K562 (cell line): ENCODE measurements around the gene DENND10. TPM values are rescaled to one million over a fixed set of nuclear protein-coding genes. Genes with fewer than 3 reads are reported as not detected.

ENCODE experiments used
- ATAC-seq: fragments of 200-7000 bp; cut with Tn5 transposase; 3 replicates; pipeline ENCODE4 v1.9.1; 2020; ENCODE audit warnings: moderate library complexity
- BruUV-seq: library from RNA; stranded (reverse); fragments of 400-500 nt; replicated peaks from 2 replicates; lab custom pipeline; 2021; lab: Mats Ljungman, UMichigan
- CTCF ChIA-PET: fragments of 300-600 bp; formaldehyde crosslinking; extraction: SDS; loops from one replicate; lab custom pipeline; 2021; ENCODE audit warnings: low intra/inter-chr PET ratio; lab: Yijun Ruan, JAX
- POLR2A ChIA-PET: fragments of 300-600, 350-650 bp; sonication (Branson Sonifier 250); formaldehyde crosslinking; extraction: SDS; loops from one replicate; lab custom pipeline; 2021; ENCODE audit warnings: antibody characterized with exemption, inconsistent platforms; lab: Yijun Ruan, JAX
- DNase-seq, 4 experiments: peaks; one replicate each; pipeline versions ENCODE4 v3.0.0 to v3.0.0-alpha.2; 2011 to 2018; ENCODE audit warnings: low spot score in 3 of 4, mixed read lengths in 3 of 4; ENCODE audit errors: extremely low read depth in 1 of 4
- FAIRE-seq: peaks from 2 replicates; lab custom pipeline; 2011; peaks lifted over from hg19 to GRCh38; lab: Jason Lieb, UNC
- H2AFZ ChIP-seq: 2 replicates; pipeline ENCODE4 v1.6.0; 2011; ENCODE audit warnings: low read depth, low read length, control low read depth, inconsistent platforms
- H3K27ac ChIP-seq: fragments of 200-600 bp; 3 replicates; pipeline ENCODE4 v1.8.0; 2011; ENCODE audit warnings: low read depth, mild to moderate bottlenecking, control low read depth, inconsistent platforms, low read length, moderate library complexity, mixed read lengths; ENCODE audit errors: extremely low read depth
- H3K27me3 ChIP-seq, 2 experiments: fragments of 300-600 bp in 1 of 2; 2 replicates in 1 of 2; 3 replicates in 1 of 2; pipeline versions ENCODE4 v1.6.0 to v1.8.0; 2011; ENCODE audit warnings: inconsistent platforms in 2 of 2, low read length in 2 of 2, mild to moderate bottlenecking in 1 of 2, mixed read lengths in 1 of 2, moderate library complexity in 1 of 2; ENCODE audit not compliant: control insufficient read depth in 2 of 2, insufficient read depth in 2 of 2
- H3K36me3 ChIP-seq: fragments of 300-600 bp; 3 replicates; pipeline ENCODE4 v1.8.0; 2011; ENCODE audit warnings: mild to moderate bottlenecking, low read length, inconsistent platforms; ENCODE audit not compliant: control insufficient read depth, insufficient read depth
- H3K4me1 ChIP-seq, 2 experiments: fragments of 200-600 bp in 1 of 2; replicated peaks in 1 of 2; 2 replicates in 1 of 2; 3 replicates in 1 of 2; pipeline versions ENCODE4 v1.5.1 to v1.8.0; 2011; ENCODE audit warnings: inconsistent platforms in 2 of 2, low read length in 2 of 2, mild to moderate bottlenecking in 1 of 2, mixed read lengths in 1 of 2, moderate library complexity in 1 of 2; ENCODE audit not compliant: control insufficient read depth in 2 of 2, insufficient read depth in 2 of 2
- H3K4me2 ChIP-seq: 2 replicates; pipeline ENCODE4 v1.6.1; 2011; ENCODE audit warnings: low read length, control low read depth, inconsistent platforms, mixed read lengths; ENCODE audit not compliant: insufficient read depth
- H3K4me3 ChIP-seq: fragments of 200-600 bp; sonication (generic), shearing (Covaris generic); 2 replicates; pipeline ENCODE4 v1.5.1; 2016; ENCODE audit warnings: control low read depth, inconsistent platforms
- H3K79me2 ChIP-seq: fragments of 200-600 bp; 3 replicates; pipeline ENCODE4 v1.8.0; 2011; ENCODE audit warnings: low read length, inconsistent platforms; ENCODE audit not compliant: control insufficient read depth, insufficient read depth
- H3K9ac ChIP-seq, 2 experiments: 2 replicates each; pipeline versions ENCODE4 v1.6.0 to v1.6.1; 2011; ENCODE audit warnings: low read depth in 2 of 2, low read length in 2 of 2, control low read depth in 1 of 2, inconsistent platforms in 1 of 2, mild to moderate bottlenecking in 1 of 2, mixed read lengths in 1 of 2; ENCODE audit not compliant: insufficient read depth in 1 of 2
- H3K9me1 ChIP-seq: one replicate; pipeline ENCODE4 v1.6.0; 2011; ENCODE audit warnings: inconsistent platforms, mild to moderate bottlenecking, low read length, moderate library complexity; ENCODE audit not compliant: control insufficient read depth, insufficient read depth
- H3K9me3 ChIP-seq: replicated peaks from 2 replicates; pipeline ENCODE4 v1.5.1; 2011; ENCODE audit warnings: low read depth, low read length, inconsistent platforms; ENCODE audit not compliant: control insufficient read depth, insufficient read depth
- H4K20me1 ChIP-seq: replicated peaks from 2 replicates; pipeline ENCODE4 v1.6.1; 2011; ENCODE audit warnings: low read length, inconsistent platforms, mixed read lengths; ENCODE audit not compliant: control insufficient read depth, insufficient read depth
- ASH1L ChIP-seq: fragments of 450-650 bp; IDR thresholded peaks from 2 replicates; pipeline ENCODE4 v1.6.1; 2018; ENCODE audit warnings: borderline replicate concordance, mild to moderate bottlenecking, low read depth; ENCODE audit not compliant: partially characterized antibody
- CBX8 ChIP-seq: fragments of 200-600 bp; sonication (generic); IDR thresholded peaks from 2 replicates; pipeline ENCODE4 v1.6.1; 2012; ENCODE audit warnings: borderline replicate concordance, mixed run types, low read depth, mild to moderate bottlenecking, moderate library complexity, mixed read lengths, low read length, control low read depth, inconsistent platforms; ENCODE audit not compliant: poor library complexity, severe bottlenecking; ENCODE audit errors: extremely low read depth
- EGR1 ChIP-seq: fragments of 450-650 bp; conservative IDR thresholded peaks from 2 replicates; pipeline ENCODE4 v1.6.1; 2017; ENCODE audit warnings: mild to moderate bottlenecking
- FOXK2 ChIP-seq, 2 experiments: fragments of 450-650 bp; IDR thresholded peaks in 1 of 2; conservative IDR thresholded peaks in 1 of 2; 2 replicates each; pipeline ENCODE4 v1.6.1; 2016; ENCODE audit warnings: low read depth in 2 of 2, mild to moderate bottlenecking in 1 of 2
- HMG20A ChIP-seq: fragments of 450-650 bp; formaldehyde crosslinking; conservative IDR thresholded peaks from 2 replicates; pipeline ENCODE4 v1.4.0; 2020; ENCODE audit warnings: mild to moderate bottlenecking, mixed read lengths
- HNRNPK ChIP-seq: fragments of 200-400 bp; formaldehyde crosslinking; IDR thresholded peaks from one replicate; pipeline ENCODE4 v1.6.1; 2018; ENCODE audit warnings: mild to moderate bottlenecking, low read depth, low read length; ENCODE audit not compliant: poor library complexity, severe bottlenecking
- L3MBTL2 ChIP-seq: fragments of 450-650 bp; IDR thresholded peaks from 2 replicates; pipeline ENCODE4 v1.6.1; 2016; ENCODE audit warnings: mild to moderate bottlenecking, moderate library complexity
- MAFG ChIP-seq: fragments of 450-650 bp; conservative IDR thresholded peaks from 2 replicates; pipeline ENCODE4 v1.6.1; 2016; ENCODE audit warnings: missing genetic modification characterization, missing compliant biosample characterization
- MXI1 ChIP-seq: IDR thresholded peaks from 2 replicates; pipeline ENCODE4 v1.6.1; 2011; ENCODE audit warnings: low read depth, mild to moderate bottlenecking, improper control_type of control experiment, low read length
- NFRKB ChIP-seq: fragments of 450-650 bp; IDR thresholded peaks from 2 replicates; pipeline ENCODE4 v1.6.1; 2016; ENCODE audit warnings: low read depth
- TGIF2 ChIP-seq: sonication (generic); formaldehyde crosslinking; IDR thresholded peaks from 2 replicates; pipeline ENCODE4 v1.8.1; 2022; ENCODE audit warnings: mild to moderate bottlenecking, missing genetic modification reagents, moderate library complexity
- ZNF445 ChIP-seq: fragments of 250-450 bp; sonication (Bioruptor Pico); IDR thresholded peaks from 2 replicates; pipeline ENCODE4 v1.4.0; 2020; ENCODE audit warnings: low read depth, mild to moderate bottlenecking, moderate library complexity
- WGBS: fragments of 100-300 bp; shearing (Covaris generic); methylation state at CpG from one replicate; pipeline ENCODE4 v1.1.6; 2016; ENCODE audit warnings: low coverage, mixed read lengths; ENCODE audit not compliant: insufficient coverage; ENCODE audit errors: missing lambda C conversion rate; 5-methylcytosine and 5-hydroxymethylcytosine counted together
- in situ Hi-C: fragments of 300-500 bp; cut with MboI; formaldehyde crosslinking; loops from 4 replicates; pipeline ENCODE4 v1.15.0; 2018; ENCODE audit warnings: inconsistent platforms, mixed read lengths
- intact Hi-C: fragments of 100-400 bp; cut with micrococcal nuclease; formaldehyde crosslinking; loops from 2 replicates; pipeline ENCODE4 v1.14.2; 2022
- polyA plus RNA-seq, 8 experiments: library from polyadenylated mRNA; depleted of rRNA in 4 of 8; stranded (reverse) in 5 of 8; unstranded in 3 of 8; fragments of >200 nt; fragmentation: Nextera tagmentation in 2 of 8; fragmentation: Illumina TruSeq in 1 of 8; extraction: Ambion mirVana in 2 of 8; extraction: Trizol in 1 of 8; gene quantifications; 2 replicates each; pipeline versions ENCODE4 v1.2.1 to v1.2.3, GENCODE V29; 2011 to 2014; ENCODE audit warnings: inconsistent platforms in 1 of 8, missing spikeins in 1 of 8
- total RNA-seq, 7 experiments: library from RNA; depleted of rRNA in 6 of 7; stranded (reverse); fragments of >200 nt in 6 of 7; fragmentation: Illumina TruSeq in 2 of 7; extraction: Trizol in 2 of 7; gene quantifications; 2 replicates each; pipeline versions ENCODE4 v1.2.1 to v1.2.3, GENCODE V29; 2011 to 2021; ENCODE audit warnings: low replicate concordance in 1 of 7
- TF ChIP-seq, protein P1 (sequence below): fragments of 450-650 bp; IDR thresholded peaks from 2 replicates; pipeline ENCODE4 v1.6.1; 2016; ENCODE audit warnings: missing biosample characterization, missing genetic modification characterization

The DENND10 gene
- total and polyA plus RNA-seq, 9 of the 15 experiments (the other 6 are each of a cell fraction or from before 2014, with no cell fraction given), result 9.4 to 20.0 (median 12.5) TPM

DNA sequence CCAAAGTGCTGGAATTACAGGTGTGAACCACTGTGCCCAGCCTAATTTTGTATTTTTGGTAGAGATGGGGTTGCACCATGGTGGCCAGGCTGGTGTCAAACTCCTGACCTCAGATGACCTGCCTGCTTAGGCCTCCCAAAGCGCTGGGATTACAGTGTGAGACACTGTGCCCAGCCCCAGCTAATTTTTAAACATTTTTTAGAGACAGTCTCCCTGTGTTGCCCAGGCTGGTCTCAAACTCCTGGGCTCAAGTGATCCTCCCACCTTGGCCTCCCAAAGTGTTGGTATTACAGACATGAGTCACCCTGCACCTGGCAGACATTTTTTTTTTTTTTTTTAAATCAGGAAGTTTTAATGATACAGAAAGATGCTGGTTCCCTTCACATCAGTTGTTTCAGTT lies 15.5 kb downstream of the DENND10 start:
- Histone ChIP-seq H3K4me3 (no peak overlapping the region), H3K79me2 (no peaks in the 10 kb centered on the region), H3K36me3 (peaks cover 10% of the 10 kb centered on the region; the same call in 1 of the 3 replicates), H3K9me1 (no peaks in the 10 kb centered on the region), H3K4me2 (no peak overlapping the region), H3K27ac (no peak overlapping the region)
- ChIA-PET POLR2A (interaction anchor here (0.8 to 1.8 kb wide), 3 partner anchors 12 to 190 kb away, joined by 3 to 8 read pairs (median 3); no protein-coding TSS in a partner anchor), CTCF (no interaction called here)
- in situ Hi-C loops, result no loop called here
- FAIRE-seq, result no peak
- BruUV-seq, result no TSS peak
- TF ChIP-seq ASH1L, result no peak
- no peak for TF ChIP-seq NFRKB
- no peak for TF ChIP-seq MAFG
- TF ChIP-seq FOXK2 (conservative IDR thresholded peaks at IDR 0.05 in 1 of 2, IDR thresholded peaks at IDR 0.05 in 1 of 2; ENCODE audit: low read depth in 2 of 2), result no peak
- no peak for TF ChIP-seq HNRNPK
- TF ChIP-seq, protein P1, sequence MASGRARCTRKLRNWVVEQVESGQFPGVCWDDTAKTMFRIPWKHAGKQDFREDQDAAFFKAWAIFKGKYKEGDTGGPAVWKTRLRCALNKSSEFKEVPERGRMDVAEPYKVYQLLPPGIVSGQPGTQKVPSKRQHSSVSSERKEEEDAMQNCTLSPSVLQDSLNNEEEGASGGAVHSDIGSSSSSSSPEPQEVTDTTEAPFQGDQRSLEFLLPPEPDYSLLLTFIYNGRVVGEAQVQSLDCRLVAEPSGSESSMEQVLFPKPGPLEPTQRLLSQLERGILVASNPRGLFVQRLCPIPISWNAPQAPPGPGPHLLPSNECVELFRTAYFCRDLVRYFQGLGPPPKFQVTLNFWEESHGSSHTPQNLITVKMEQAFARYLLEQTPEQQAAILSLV (tag), result no peak
- TF ChIP-seq CBX8, result no peak
- TF ChIP-seq ZNF445 (CRISPR knock-in tag), result no peak
- no peak for TF ChIP-seq TGIF2 (CRISPR knock-in tag)
- TF ChIP-seq MXI1, result no peak
- TF ChIP-seq L3MBTL2, result no peak
- no peak for TF ChIP-seq EGR1
- no peak for TF ChIP-seq HMG20A
- TF ChIP-seq, all 486 proteins: peak for 0
- peaks cover 0 to 7% of the 10 kb centered on the region in 2 experiments; a peak in 2 of 5 replicates for H3K4me1 ChIP-seq
- intact Hi-C loops, result no loop called here
- no peaks in the 10 kb centered on the region for H3K9me3 ChIP-seq
- WGBS, result 55% methylated on average over 1 of the region's 1 CpG
- H3K27me3 ChIP-seq, result no peaks in the 10 kb centered on the region
- H2AFZ ChIP-seq, result no peak overlapping the region
- no peak overlapping the region for H3K9ac ChIP-seq
- ATAC-seq, result no peak
- H4K20me1 ChIP-seq, result no peaks in the 10 kb centered on the region
- no peak for DNase-seq
